OCI-LY7 (cell line): Measurements from ENCODE around the gene BPIFB6.

Experiments
- CTCF ChIP-seq: fragments of 200-600 bp; sonication (generic); conservative IDR thresholded peaks from 2 replicates; pipeline ENCODE4 v1.5.1; 2014; ENCODE audit warnings: mild to moderate bottlenecking, antibody characterized with exemption, low read length, moderate library complexity, mixed read lengths
- EZH2phosphoT487 ChIP-seq: fragments of 200-600 bp; sonication (generic); IDR thresholded peaks from 2 replicates; pipeline ENCODE4 v1.6.1; 2018; ENCODE audit warnings: low read depth, borderline replicate concordance, mild to moderate bottlenecking, mixed run types, antibody characterized with exemption, low read length, moderate library complexity, mixed read lengths

GRCh38 chr20:33054381-33054780 lies 22.9 kb downstream of the BPIFB6 start:
- TF ChIP-seq CTCF, result no peak
- TF ChIP-seq EZH2phosphoT487, result no peak
